Renal pelvis (tissue), 4 donors: ENCODE results near the gene FEZF2. TPM values are rescaled to one million over a fixed set of nuclear protein-coding genes. Genes with fewer than 3 reads are reported as not detected.

Experiments
- DNase-seq: peaks from one replicate; pipeline ENCODE4 v3.0.0-alpha.2; 2013
- polyA plus RNA-seq, 3 donors: library from polyadenylated mRNA; unstranded; fragments of 120-200 nt; gene quantifications; one replicate each; pipeline ENCODE4 v1.2.1, GENCODE V29; 2013; ENCODE audit not compliant: insufficient read length in 3 of 3

The FEZF2 gene
- polyA plus RNA-seq, 3 donors: not detected

GRCh38 chr3:62373714-62374333 is 474 bp upstream of the FEZF2 start:
- DNase-seq: no peak

- no peak for DNase-seq
Observed at GRCh38 chr3:62372621-62373041, 719 bp downstream of the FEZF2 start.

- no peak for DNase-seq
Observed at GRCh38 chr3:62371720-62372591, 1.4 kb downstream of the FEZF2 start.

- DNase-seq: no peak
Observed at GRCh38 chr3:62370858-62371719, 2.3 kb downstream of the FEZF2 start.

DNA sequence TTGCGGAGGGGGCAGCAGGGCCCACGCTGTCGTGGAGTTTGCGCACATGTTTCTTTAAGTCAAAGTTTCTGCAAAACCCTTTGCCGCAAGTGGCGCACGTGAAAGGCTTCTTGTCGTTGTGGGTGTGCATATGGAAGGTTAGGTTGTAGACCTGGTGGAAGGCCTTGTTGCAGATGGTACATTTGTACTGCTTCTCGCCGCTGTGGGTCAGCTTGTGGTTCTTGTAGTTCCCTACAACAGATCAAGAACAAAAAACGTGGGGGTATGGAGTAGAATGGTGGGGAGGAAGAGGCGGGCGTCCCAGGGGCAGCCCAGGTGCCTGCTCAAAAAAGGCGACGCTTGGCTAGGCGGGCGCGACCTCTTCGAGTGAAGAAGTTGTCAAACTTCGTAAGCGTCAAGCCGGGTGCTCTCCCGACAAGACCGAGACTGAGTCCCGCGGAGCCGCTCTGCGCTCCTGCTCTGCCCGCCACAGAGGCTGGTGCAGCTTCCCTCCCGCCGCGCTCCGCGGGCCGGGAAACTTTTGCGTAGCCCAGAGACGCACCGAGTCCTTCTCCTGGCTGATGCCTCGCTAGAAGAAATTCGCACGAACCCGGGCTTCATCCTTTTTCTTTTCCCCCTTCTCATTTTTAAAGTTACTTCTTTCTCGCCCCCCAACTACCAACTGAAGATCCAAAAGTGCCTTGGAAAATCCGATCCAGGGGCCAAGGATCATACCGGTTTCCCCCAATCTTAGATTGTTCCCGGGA is 3.1 kb downstream of the FEZF2 start:
- no peak for DNase-seq

DNA sequence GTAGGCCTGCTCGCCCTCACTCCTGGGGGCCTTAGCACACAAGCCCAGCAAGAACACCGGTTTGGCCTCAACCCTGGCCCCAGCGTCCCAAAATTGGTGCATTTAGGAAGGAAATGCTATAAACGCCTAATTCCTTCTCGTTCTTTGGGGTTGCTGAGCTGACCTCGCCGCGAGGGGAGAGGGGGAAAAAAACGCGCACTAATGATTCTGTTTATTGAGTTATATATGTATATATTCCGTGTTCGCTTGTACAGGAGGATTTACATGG is 3.9 kb downstream of the FEZF2 start:
- no peak for DNase-seq

DNA sequence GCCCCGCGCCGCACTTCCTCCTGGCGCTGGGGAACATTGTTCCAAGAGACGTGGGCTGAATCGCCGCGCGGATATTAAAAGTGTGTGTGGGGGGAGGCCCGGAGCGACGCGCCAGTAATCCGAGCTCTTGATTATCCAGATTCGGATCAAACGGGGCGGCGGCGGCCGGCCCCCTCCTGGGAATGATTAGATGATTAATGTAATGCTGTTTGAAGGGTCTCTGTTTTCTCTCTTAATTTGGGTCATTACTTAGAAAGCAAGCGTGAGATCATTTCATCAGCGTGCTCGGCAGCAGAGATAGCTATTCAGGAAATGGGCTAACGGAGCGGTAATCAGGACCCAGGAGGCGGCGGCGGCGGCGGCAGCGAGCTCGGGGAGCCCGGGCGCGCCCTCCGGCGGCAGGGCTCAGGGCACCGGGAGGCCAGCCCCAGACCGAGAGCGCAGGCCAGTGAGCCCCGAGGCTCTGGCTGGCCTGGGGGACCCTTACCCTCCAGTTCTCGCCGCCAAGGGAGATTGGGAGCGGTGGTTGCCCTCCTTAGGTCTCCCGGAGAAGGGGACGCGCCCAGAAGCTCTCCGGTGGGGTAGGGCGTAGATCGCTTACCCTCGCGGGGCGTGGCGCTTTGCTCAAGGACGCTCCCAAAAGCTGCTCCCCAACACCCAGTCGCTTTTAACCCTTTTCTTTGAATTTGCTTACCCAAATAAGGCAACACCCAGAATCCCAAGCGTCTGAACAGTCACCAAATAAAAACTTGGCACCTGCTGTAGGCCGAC is 4.5 kb downstream of the FEZF2 start:
- DNase-seq: no peak

- no peak for DNase-seq
Observed at GRCh38 chr3:62368290-62368704, 5.1 kb downstream of the FEZF2 start.

GRCh38 chr3:62367763-62368195 is 5.6 kb downstream of the FEZF2 start:
- no peak for DNase-seq

DNA sequence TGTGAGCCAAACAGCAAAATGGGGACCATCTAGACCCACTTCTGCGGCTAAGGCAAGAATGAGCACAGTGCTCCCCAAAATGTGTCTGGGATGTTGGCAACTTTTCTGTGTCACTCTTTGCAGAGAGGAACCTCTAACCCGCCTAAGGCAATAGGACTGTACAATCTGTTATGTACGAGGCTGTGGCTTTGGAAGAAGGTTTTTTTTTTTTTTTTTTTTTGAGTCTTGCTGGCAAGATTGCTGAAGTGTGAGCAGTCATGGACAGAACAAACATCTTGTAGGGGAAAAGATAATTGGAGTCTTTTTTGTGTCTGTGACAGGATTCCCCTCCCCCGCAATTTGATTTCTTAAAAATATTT is 7.2 kb downstream of the FEZF2 start:
- DNase-seq: no peak

- DNase-seq: no peak
Observed at GRCh38 chr3:62365391-62366125, 7.8 kb downstream of the FEZF2 start.

DNA sequence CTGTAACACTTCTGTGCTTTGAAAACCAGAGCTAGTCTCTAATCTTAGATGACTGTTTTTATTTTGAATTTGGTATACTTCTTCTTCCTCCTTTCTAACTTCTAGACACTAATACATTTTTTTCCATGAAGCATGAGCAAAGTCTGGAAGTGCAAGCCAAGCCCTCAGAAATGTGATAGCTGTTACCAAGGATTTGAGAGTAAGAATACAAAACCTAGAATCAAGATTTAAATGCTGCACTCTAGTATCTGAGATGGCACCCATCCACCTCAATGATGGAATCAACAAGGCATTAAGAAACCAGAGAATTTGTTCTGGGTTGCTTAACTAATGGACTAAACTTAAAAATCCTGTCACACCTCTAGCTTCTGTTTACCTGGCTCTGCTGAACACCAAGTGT is 9.2 kb downstream of the FEZF2 start:
- DNase-seq: no peak

GRCh38 chr3:62363275-62363674 is 10.1 kb downstream of the FEZF2 start:
- no peak for DNase-seq

GRCh38 chr3:62361824-62362223 is 11.5 kb downstream of the FEZF2 start:
- DNase-seq: no peak

DNA sequence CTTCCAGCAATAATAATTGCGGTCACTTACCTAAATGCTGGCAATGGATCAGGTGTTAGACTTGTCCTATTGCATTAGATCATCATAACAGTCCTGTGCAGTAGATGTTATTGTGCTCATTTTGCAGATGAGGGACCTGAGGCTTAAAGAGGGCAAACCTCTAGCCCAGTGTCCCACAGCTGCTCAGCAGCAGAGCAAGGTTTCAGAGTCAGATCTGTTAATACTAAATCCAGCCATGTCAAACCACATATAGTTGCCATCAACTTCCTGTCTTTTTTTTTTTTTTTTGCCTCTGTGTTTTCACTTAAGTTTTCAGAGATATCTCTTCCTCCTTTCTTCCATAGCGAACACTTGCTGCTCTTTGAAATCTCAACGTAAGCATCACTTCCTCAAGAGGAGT is 12.1 kb downstream of the FEZF2 start:
- DNase-seq: no peak

DNA sequence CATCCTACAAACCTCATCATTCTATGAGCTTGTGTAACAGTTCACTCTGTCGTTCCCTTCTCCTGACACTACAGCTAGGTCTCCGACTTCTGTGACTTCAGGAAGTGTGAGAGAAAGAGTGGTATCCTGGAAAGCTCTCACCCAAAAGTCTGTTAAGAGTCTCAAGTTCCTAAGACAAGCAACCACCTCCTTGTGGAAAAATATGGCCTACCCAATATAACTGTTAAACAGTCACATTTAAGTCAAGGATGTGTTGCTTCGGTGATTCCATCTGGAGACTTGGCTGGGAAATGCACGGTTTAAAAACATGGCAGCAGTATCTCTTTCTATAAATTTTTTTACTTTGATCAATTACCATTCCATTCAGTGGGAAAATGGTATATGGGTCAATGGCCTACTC is 13.8 kb downstream of the FEZF2 start:
- DNase-seq: no peak

GRCh38 chr3:62356356-62356755 is 17.0 kb downstream of the FEZF2 start:
- no peak for DNase-seq

- no peak for DNase-seq
Observed at GRCh38 chr3:62355703-62356102, 17.6 kb downstream of the FEZF2 start.

- no peak for DNase-seq
Observed at GRCh38 chr3:62343755-62344154, 29.6 kb downstream of the FEZF2 start.

DNA sequence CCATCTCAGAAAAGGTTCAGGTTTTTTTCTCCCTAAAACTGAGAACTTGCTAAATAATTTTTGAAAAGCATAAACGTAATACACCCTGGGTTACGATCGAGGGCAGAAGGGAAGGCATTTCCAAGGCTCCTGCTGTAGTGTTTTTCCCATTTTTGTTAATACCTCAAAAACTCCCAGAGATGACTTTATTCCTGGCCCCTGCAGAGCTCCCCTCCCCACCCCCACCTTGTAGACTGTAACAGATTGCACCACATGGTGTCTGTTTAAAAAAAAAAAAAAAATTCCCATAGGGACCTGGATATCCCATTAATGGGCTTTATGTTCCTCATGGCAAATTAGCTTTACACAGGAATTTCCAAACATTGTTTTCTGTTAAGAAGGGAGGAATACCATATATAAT is 38.2 kb downstream of the FEZF2 start:
- DNase-seq: no peak

GRCh38 chr3:62332835-62333244 is 40.5 kb downstream of the FEZF2 start:
- peak; percentile 7 for DNase-seq
